IPS-NIHi7 (cell line): Measurements from ENCODE around the gene USP12.
A peak's percentile ranks its signal among the peaks of the same experiment; 100 is the strongest.

Experiments
- DNase-seq: peaks from one replicate; pipeline ENCODE4 v3.0.0; 2012; ENCODE audit warnings: mixed read lengths; ENCODE audit errors: extremely low spot score

USP12 gene

GRCh38 chr13:27036236-27036981 lies 135.2 kb downstream of the USP12 start:
- DNase-seq, result no peak

GRCh38 chr13:27035892-27036235 lies 135.7 kb downstream of the USP12 start:
- DNase-seq, result no peak

- peak; percentile 68 for DNase-seq
Measured at GRCh38 chr13:27034678-27035111, 136.9 kb downstream of the USP12 start.

DNA sequence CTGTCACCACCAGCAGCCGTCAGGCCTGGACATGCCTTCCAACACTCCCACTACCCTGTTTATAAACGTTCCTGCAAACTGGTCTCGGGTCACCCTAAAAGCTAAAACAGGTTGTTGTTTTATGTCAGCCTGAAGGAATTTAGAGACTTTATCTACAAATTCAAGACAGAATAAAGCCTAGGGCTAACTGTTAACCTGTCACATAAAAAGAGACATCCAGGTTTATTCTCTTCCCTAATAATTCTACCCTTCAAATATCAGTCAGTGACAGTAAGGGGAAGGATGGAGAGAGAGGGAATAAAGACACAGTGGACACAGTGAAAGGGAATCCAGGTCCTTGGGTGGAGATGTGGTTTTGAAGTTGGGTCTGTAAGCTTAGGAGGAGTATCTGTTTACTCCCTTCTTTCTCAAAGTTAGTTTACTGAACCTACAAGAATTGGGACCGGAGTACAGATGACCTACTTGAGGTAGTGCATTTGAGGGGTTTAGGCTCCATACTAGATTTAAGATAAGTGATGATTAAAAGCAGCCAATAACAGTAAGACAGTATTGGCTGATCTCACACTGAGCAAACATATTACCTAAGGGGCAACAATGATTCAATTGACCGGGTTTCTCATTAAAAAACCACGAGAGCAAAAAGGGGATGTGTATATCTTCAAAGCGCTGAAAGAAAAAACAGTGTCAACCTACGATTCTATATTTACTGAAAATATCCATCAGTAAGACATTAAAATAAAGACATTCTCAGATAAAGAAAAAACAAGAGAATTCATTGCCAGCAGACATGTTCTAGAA lies 142.7 kb downstream of the USP12 start:
- no peak for DNase-seq

GRCh38 chr13:27027086-27027667 lies 144.4 kb downstream of the USP12 start:
- no peak for DNase-seq

GRCh38 chr13:27026396-27026795 lies 145.2 kb downstream of the USP12 start:
- DNase-seq, result no peak

DNA sequence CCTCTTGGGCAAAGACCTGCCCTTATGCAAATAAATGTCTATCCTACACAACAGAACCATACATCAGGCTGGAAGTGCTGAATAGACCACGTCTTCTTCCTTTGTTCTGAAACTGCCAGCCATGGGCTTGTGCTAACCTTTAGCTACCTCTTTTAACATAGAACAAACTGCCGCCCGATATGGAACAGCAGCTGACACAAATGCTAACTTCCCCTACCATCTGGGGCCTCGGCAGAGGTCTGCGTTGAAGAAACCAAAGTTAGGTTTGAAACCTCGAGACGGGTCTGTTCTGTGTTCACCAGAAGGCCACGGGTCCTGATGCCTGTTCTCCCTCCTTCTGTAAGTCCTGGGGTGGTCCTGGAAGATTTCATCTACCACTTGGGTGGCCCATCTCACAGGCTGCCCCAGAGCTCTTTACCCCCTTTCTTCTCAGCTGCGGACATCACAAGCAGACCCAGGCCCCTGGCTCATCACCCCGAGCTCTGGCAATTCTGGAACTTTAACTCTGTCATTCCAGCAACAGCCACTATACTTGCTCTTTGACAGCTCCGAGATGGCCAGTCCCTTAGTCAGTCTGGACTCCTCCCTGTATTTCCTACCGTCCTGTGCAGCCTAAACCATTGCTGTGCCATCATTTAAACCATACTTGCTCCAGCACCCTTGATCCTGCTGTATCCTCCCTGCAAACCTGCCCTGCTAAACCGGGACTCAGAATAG lies 146.7 kb downstream of the USP12 start:
- DNase-seq, result no peak

DNA sequence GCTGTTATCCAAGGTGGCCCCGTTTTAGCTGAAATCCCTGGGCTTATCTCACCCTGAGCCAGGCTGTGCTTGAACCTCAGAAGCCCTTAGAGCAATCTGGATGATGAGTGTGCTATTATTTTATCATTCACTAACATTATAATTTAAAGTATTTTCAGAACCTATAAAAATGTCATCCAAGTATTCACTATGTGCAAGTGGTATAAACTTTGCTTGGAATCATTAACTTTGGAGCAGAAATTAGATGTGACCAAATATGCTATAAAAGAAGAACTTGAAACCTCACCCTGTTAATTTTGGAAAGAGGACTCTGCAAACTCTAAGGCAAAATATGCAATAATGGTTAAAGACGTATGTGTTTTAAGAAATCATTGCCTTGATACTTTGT lies 147.5 kb downstream of the USP12 start:
- DNase-seq, result no peak

GRCh38 chr13:27023385-27024073 lies 148.1 kb downstream of the USP12 start:
- DNase-seq, result no peak

- no peak for DNase-seq
Measured at GRCh38 chr13:27022571-27023311, 148.9 kb downstream of the USP12 start.

GRCh38 chr13:27020415-27020814 lies 151.2 kb downstream of the USP12 start:
- DNase-seq, result no peak

DNA sequence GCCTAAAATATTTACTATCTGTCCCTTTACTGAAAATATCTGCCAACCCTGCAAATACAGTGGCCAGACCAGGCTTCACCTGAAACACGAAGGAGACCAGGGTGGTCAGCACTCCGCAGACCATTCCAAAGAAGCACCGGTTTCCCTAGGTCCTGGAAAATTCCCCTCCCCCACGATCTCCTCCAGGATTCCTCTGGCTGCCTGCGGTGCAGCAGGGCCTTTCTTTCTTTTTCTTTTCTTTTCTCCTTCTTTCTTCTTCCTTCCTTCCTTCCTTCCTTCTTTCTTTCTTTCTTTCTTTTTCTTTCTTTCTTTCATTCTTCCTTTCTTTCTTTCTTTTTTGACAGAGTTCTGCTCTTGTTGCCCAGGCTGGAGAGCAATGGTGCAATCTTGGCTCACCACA lies 152.7 kb downstream of the USP12 start:
- DNase-seq, result no peak

- DNase-seq, result no peak
Measured at GRCh38 chr13:27018344-27018861, 153.2 kb downstream of the USP12 start.

DNA sequence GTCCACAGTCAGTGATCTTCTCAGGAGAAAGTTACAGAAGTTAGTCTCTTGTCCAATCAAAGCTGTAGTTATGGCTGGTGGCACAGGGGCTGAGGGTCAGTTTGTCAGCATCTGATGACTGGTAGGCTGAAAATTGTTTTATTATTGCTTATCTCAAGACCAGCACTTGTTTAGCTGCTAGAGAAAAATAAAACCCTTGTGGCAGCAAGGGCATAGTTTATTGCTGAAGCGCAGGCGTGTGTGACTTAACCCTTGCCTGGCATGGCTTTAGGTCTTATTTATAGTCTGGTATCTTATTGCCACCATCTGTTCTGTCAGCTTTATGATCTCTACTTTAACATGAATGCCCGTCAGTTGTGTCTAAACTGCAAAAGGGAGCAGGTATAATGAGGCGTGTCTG lies 154.7 kb downstream of the USP12 start:
- DNase-seq, result no peak
